Effector memory CD8-positive, alpha-beta T cell (primary cell): ENCODE measurements around the gene SUMF1.

Experiments used
- ATAC-seq: fragments of 150-1000 bp; cut with Tn5 transposase; replicated peaks from 2 replicates; pipeline ENCODE4 v1.10.0; 2021; ENCODE audit warnings: mild to moderate bottlenecking, moderate library complexity
- DNase-seq, 3 experiments: peaks; one replicate each; pipeline ENCODE4 v3.0.0; 2021
- H3K27ac Mint-ChIP-seq, 2 donors: one replicate each; pipeline ENCODE4 v1.8.0; 2022; ENCODE audit warnings: mild to moderate bottlenecking in 2 of 2, mixed read lengths in 2 of 2, moderate library complexity in 2 of 2
- H3K27me3 Mint-ChIP-seq, 2 donors: one replicate each; pipeline ENCODE4 v1.8.0; 2022; ENCODE audit warnings: mixed read lengths in 2 of 2
- H3K36me3 Mint-ChIP-seq: one replicate; pipeline ENCODE4 v1.8.0; 2022; ENCODE audit warnings: mild to moderate bottlenecking, moderate library complexity, mixed read lengths; ENCODE audit not compliant: insufficient read depth
- H3K4me1 Mint-ChIP-seq, 2 donors: one replicate each; pipeline ENCODE4 v1.8.0; 2022; ENCODE audit warnings: low read depth in 2 of 2, mixed read lengths in 2 of 2
- H3K4me3 Mint-ChIP-seq, 2 donors: one replicate each; pipeline ENCODE4 v1.8.0; 2022; ENCODE audit warnings: mild to moderate bottlenecking in 2 of 2, mixed read lengths in 2 of 2, moderate library complexity in 2 of 2
- H3K9me3 Mint-ChIP-seq, 2 donors: one replicate each; pipeline ENCODE4 v1.8.0; 2022; ENCODE audit warnings: mixed read lengths in 2 of 2

Gene SUMF1

GRCh38 chr3:4359805-4360502 lies 107.1 kb downstream of the SUMF1 start:
- Mint-ChIP-seq H3K4me3 (no peak overlapping the region), H3K9me3 (no peaks in the 10 kb centered on the region), H3K27me3 (no peaks in the 10 kb centered on the region), H3K36me3 (no peaks in the 10 kb centered on the region), H3K27ac (peak overlapping the region in 1 of 2 donors; percentile 26), H3K4me1 (no peaks in the 10 kb centered on the region)
- no peak for ATAC-seq
- no peak for DNase-seq

DNA sequence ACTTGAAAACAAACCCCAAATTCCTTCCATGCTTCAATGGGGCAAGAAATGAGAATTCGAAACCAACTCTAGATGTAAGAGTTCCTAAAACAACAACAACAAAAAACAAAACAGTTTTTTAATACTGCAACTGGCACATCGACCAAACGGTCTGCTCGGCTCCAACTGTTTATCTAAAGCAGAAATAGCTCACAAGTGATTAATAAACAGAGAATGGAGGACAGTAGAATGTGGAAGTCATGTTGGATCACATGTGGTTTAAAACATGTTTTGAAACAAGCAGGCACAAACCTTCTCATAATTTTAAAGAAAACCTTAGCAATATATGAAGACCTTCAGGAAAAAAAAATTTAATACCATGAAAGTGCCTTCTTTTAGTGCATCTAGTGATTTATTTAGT lies 108.8 kb downstream of the SUMF1 start:
- Mint-ChIP-seq H3K27ac (no peak overlapping the region), H3K27me3 (no peaks in the 10 kb centered on the region), H3K36me3 (no peaks in the 10 kb centered on the region), H3K4me3 (no peak overlapping the region), H3K4me1 (no peaks in the 10 kb centered on the region), H3K9me3 (no peaks in the 10 kb centered on the region)
- ATAC-seq (no peak), DNase-seq (no peak)

DNA sequence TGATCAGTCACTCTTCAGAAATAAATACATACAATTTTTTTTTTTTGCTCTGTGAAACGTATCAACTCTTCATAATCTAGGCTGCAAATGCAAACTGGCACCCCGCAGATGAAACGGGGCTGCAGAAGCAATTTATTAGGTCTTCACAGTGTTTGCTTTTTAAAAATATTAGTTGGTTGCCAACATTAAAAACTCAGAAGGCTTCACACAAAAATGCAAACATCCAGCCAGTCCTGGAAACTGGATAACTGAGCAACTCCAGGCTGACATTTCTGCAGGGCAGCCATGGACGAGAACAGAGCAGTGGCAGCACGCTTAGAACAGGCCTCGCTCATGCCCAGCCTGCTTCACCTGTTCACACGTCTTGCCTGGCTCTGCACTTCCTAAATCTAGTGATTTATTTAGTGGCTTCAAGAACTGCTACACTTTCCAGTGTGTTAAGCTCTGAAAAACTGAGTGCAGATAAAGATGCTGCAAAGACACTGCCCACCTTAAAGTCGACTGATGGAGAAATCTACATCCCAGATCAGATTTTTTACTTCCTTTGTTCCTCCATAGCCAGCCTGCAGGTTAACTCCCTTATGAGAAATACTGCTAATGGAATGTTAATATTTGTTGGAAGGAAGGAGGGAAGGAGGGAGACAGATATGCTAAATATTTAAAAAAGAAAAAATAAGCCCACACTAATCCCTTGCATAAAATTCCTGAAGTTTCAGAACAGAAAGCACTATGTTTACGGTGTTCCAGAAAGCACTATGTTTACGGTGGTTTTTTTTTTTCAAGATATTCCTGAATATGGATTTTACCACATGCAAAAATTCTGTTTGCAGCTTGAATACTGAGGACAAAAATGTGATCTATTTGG lies 110.3 kb downstream of the SUMF1 start:
- Mint-ChIP-seq H3K27ac (no peak overlapping the region), H3K4me1 (peaks cover 6 to 7% of the 10 kb centered on the region in 2 donors), H3K4me3 (no peak overlapping the region), H3K36me3 (peaks cover 4% of the 10 kb centered on the region), H3K27me3 (no peaks in the 10 kb centered on the region), H3K9me3 (no peaks in the 10 kb centered on the region)
- no peak for DNase-seq
- no peak for ATAC-seq

DNA sequence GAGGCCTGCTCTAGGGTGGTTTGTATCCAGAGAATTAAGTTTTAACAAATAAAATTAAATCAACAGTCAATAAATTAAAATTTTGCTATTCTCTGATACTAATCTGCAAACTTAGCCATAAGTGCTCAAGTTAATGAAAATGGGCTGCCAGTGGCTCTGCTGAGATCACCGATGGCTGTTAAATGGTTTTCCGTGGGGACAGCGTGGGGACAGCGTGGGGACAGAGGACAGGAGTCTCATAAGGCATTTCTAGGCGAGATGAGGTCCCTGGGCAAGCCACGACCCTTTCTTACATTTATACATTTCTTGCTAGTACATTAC lies 110.9 kb downstream of the SUMF1 start:
- no peak for ATAC-seq
- Mint-ChIP-seq H3K9me3 (no peaks in the 10 kb centered on the region), H3K4me1 (peaks cover 9 to 12% of the 10 kb centered on the region in 2 donors), H3K36me3 (peaks cover 5% of the 10 kb centered on the region), H3K27me3 (no peaks in the 10 kb centered on the region), H3K27ac (no peak overlapping the region), H3K4me3 (no peak overlapping the region)
- no peak for DNase-seq

DNA sequence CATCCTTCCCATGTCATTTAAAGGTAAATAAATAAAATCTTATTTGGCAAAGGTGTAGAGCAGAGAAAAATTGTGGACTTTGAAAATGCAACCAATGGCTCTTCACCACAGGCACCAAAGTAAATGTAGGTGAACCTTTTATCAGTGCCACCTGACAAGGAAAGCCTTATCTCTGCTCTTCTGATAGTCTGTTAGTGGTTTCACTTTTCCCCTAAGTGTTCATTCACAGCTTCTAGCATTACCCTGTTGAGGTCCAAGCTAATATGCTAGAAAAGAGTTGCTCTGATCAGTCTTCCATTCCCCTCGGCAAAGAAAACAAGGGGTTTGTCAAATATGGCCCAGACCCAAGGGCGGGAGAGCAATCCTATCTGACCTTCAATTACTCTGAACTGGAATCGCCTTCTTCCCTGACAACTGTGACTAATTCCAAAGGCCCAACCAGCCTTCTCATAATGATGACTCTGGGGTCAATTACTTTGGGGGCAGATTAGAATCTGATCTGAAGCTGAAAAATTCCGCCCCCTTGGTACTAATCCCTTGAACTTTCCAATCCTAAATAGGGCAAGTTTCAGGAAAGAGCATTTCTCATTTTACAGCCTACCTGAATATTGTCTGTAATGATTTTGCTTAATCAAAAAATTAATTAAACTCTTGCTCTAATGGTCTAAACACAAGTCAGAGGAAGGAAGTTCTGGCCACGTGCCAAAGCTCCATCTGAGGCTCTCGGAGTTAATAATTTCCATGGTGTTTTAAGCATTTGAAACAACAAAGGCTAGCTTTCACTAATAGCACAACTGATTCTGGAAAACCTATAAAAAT lies 111.5 kb downstream of the SUMF1 start:
- peaks cover 8% of the 10 kb centered on the region for H3K36me3 Mint-ChIP-seq
- ATAC-seq, result no peak
- H3K27ac Mint-ChIP-seq, result peak overlapping the region in 1 of 2 donors; percentile 44
- no peak for DNase-seq
- no peaks in the 10 kb centered on the region for H3K27me3 Mint-ChIP-seq
- no peak overlapping the region for H3K4me3 Mint-ChIP-seq
- peaks cover 11 to 16% of the 10 kb centered on the region in 2 donors for H3K4me1 Mint-ChIP-seq
- no peaks in the 10 kb centered on the region for H3K9me3 Mint-ChIP-seq

- no peaks in the 10 kb centered on the region for H3K27me3 Mint-ChIP-seq
- H3K9me3 Mint-ChIP-seq, result no peaks in the 10 kb centered on the region
- H3K4me1 Mint-ChIP-seq, result peaks cover 12 to 17% of the 10 kb centered on the region in 2 donors
- DNase-seq, result no peak
- H3K36me3 Mint-ChIP-seq, result peaks cover 9% of the 10 kb centered on the region
- peak overlapping the region; percentile 30 to 98 for H3K27ac Mint-ChIP-seq
- no peak for ATAC-seq
- peak overlapping the region; percentile 75 to 86 for H3K4me3 Mint-ChIP-seq
Measured at GRCh38 chr3:4351872-4352271, 115.2 kb downstream of the SUMF1 start.

GRCh38 chr3:4351164-4351855 lies 115.8 kb downstream of the SUMF1 start:
- peak overlapping the region; percentile 30 to 98 for H3K27ac Mint-ChIP-seq
- H3K27me3 Mint-ChIP-seq, result no peaks in the 10 kb centered on the region
- H3K36me3 Mint-ChIP-seq, result peaks cover 9% of the 10 kb centered on the region
- peak; percentile 78 for ATAC-seq
- peak; percentile 6 to 39 (median 16) for DNase-seq
- H3K4me1 Mint-ChIP-seq, result peaks cover 12 to 20% of the 10 kb centered on the region in 2 donors
- H3K4me3 Mint-ChIP-seq, result peak overlapping the region; percentile 75 to 86
- no peaks in the 10 kb centered on the region for H3K9me3 Mint-ChIP-seq

DNA sequence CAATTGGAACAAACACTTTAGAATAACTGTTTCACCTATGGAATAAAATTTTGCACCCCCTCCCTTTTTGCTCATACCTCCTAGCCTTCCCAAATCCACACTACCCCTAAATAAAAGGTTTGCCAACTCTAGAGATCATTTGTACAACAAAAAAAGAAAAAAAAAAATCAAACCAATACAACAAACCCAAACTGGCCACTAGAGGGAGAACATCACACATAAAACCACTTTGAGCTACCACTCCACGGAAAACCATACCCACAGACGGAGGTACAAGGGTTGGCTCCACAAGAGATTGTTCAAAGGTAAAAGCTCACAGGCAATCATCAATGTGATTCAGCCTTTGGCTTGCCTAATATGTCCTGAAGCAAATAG lies 116.3 kb downstream of the SUMF1 start:
- DNase-seq, result peak; percentile 51 to 61 (median 52)
- Mint-ChIP-seq H3K4me3 (peak overlapping the region; percentile 75 to 86), H3K4me1 (peaks cover 12 to 21% of the 10 kb centered on the region in 2 donors), H3K27ac (peak overlapping the region; percentile 30 to 98), H3K36me3 (peaks cover 9% of the 10 kb centered on the region), H3K27me3 (no peaks in the 10 kb centered on the region), H3K9me3 (no peaks in the 10 kb centered on the region)
- ATAC-seq, result peak; percentile 84

GRCh38 chr3:4343258-4343657 lies 123.8 kb downstream of the SUMF1 start:
- no peak for DNase-seq
- Mint-ChIP-seq H3K27ac (no peak overlapping the region), H3K4me3 (no peak overlapping the region), H3K36me3 (no peaks in the 10 kb centered on the region), H3K4me1 (peaks cover 0 to 5% of the 10 kb centered on the region in 2 donors), H3K27me3 (no peaks in the 10 kb centered on the region), H3K9me3 (no peaks in the 10 kb centered on the region)
- ATAC-seq, result no peak

DNA sequence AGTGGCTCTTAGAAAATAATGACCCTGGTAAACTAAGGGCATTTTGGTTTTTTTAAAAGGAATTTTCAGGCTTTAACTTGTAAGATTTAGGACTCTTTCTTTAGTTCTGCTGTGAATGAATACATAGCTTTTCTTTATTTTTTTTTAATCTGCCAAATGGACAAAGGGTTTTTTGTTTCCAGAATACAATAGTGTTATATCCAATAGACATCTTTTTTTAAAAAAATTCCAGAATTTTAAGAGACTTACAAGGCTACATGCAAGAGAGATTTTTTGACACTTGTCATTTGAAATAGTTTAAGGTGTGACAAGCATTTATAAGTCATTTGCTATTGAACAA lies 125.8 kb downstream of the SUMF1 start:
- no peaks in the 10 kb centered on the region for H3K9me3 Mint-ChIP-seq
- H3K4me3 Mint-ChIP-seq, result no peak overlapping the region
- H3K27me3 Mint-ChIP-seq, result no peaks in the 10 kb centered on the region
- no peak for DNase-seq
- ATAC-seq, result no peak
- peaks cover 0 to under 1% of the 10 kb centered on the region in 2 donors for H3K4me1 Mint-ChIP-seq
- no peak overlapping the region for H3K27ac Mint-ChIP-seq
- H3K36me3 Mint-ChIP-seq, result no peaks in the 10 kb centered on the region

DNA sequence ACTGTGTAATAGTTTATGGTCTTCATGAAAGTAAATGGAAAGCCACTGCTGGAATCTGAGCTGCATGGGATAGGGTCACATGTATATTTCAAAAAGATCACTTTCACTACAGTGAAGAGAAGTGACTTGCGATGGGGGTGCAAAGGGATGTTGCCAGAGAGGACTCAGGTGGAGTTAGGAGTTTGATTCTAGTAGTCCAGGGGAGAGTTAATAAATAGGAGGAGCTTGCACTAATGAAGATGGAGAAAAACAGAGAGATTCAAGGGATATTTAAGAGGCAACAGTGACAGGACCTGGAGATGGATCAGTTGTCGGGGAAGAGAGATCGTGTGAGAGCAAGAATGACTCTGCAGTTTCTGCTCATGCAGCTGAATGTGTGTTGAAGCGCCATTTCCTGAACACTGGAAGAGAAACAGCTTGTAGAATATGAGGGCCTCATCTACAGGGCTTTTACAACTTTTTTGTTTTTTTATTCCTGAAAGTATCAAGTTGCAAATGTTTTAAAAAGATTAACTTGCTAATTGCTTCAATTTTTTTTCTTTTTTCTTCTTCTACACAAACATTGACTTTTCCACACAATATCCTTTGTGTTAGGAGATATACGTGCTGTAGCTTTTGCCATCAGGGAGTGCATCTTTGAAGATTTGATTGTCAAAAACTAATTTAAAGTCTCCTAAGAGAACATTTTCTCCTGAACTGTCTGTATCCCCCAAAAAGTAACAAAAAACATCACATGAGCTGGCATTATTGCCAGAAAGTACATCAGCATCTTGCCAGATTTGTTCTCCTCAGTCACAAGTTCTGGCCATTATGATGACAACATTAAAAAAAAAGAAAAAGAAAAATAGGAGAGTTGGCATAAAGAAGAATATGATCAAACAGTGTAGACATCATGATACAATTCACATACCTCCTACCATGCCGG lies 126.4 kb downstream of the SUMF1 start:
- Mint-ChIP-seq H3K27me3 (no peaks in the 10 kb centered on the region), H3K27ac (no peak overlapping the region), H3K36me3 (no peaks in the 10 kb centered on the region), H3K9me3 (no peaks in the 10 kb centered on the region), H3K4me1 (no peaks in the 10 kb centered on the region), H3K4me3 (no peak overlapping the region)
- no peak for ATAC-seq
- no peak for DNase-seq

GRCh38 chr3:4340077-4340410 lies 127.0 kb downstream of the SUMF1 start:
- no peaks in the 10 kb centered on the region for H3K9me3 Mint-ChIP-seq
- DNase-seq (no peak), ATAC-seq (no peak)
- H3K4me1 Mint-ChIP-seq, result no peaks in the 10 kb centered on the region
- no peak overlapping the region for H3K27ac Mint-ChIP-seq
- H3K36me3 Mint-ChIP-seq, result no peaks in the 10 kb centered on the region
- H3K4me3 Mint-ChIP-seq, result no peak overlapping the region
- no peaks in the 10 kb centered on the region for H3K27me3 Mint-ChIP-seq
